DMS153 (cell line): ENCODE measurements around the gene MEX3B.

Experiments used
- DNase-seq: peaks from one replicate; lab custom pipeline; 2025; lab: John Stamatoyannopoulos, UW

The MEX3B gene

DNA sequence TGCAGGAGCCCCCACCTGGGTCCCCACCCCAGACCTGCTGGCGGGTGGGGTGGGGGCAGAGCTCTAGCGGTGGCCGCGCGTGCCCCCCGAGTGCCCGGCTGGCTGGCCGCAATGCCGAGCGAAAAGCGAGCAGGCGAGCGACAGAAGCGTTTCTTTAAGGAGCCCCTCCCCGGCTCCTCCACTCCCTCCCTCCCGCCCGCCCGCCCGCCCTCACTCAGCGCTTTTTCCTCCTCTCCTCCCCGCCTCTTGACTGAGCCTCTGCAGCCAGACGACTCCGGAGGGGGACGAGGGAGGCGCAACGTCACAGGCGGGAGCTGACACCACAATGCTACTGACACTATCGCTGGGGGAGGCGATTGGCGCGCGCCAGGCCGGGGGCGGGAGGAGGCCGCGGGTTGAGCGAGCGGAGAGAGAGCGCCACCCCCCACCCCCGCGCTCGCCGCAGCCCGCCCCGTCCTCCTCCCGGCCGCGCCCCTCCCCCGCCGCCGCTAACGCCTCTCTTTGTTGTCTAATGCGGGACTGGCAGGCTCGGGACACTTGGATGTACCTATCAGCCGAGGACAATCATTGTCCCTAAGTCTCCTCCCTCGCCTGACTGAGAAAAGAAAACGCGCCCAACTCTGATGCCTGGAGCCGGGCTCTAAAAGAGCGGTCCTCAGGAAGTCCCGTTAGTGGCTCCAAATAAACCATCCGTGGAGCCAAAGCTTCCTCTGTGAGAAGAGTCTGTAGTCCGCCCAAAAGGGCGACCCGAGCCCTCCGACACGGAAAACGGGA, at the start of gene MEX3B:
Gene MEX3B, minus strand, starts transcription at position 127 of the 774 bp plus-strand sequence. CDS start 313 bp downstream, outside the sequence.
- peak; percentile 85 for DNase-seq

DNA sequence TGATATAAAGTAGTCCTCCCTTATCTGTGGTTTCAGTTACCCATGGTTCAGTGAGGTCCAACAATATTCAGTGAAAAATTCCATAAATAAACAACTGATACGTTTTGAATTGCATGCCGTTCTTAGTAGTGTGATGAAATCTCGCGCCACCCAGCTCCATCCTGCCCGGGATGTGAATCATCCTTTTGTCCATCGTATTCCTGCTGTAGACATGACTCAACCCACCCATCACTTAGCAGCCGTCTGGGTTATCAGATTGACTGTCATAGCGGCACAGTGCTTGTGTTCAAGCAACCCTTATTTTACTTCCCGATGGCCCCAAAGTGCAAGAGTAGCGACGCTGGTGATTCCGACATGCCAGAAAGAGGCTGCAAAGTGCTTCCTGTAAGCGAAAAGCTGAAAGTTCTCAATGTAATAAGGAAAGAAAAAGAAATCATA, 48.0 kb upstream of the MEX3B start:
- no peak for DNase-seq

DNA sequence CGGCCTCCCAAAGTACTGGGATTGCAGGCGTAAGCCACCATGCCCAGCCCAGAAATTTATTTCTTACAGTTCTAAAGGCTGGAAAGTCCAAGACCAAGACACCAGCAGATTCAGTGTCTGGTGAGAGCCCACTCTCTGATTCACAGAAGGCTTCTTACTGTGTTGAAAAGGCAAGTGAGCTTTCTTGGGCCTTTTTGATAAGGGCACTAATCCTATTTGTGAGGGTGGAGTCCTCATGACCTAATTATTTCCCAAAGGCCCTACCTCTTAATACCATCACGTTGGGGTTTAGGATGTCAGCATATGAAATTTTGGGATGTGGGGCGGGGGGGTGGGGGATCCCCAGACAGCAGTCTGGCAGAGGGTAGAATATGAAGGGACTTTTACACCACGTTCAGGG, 47.5 kb upstream of the MEX3B start:
- no peak for DNase-seq

DNA sequence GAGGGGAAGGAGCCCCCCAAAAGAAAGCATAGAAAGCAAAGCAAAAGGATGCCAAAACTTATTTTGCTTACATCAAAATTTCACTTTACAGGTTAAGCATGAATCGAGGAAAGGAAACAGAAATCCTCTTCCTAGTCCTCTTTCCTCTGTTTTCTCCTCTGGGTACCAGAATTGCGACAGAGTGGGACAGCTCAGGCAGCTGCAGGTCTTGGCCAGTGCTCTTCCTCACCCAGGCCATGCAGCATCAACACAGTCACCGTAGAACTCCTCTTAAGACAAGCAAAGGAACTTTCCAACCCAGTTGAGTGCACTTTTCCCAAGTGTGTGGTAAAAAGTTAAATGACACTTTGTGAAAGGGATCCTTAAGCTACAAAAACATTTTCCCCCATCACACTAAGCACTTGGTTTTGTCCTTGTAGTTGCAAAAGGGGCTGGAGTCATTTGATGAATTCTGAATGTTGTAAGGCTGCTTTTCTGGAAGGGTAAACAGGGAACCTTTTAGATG, 45.9 kb upstream of the MEX3B start:
- no peak for DNase-seq

DNA sequence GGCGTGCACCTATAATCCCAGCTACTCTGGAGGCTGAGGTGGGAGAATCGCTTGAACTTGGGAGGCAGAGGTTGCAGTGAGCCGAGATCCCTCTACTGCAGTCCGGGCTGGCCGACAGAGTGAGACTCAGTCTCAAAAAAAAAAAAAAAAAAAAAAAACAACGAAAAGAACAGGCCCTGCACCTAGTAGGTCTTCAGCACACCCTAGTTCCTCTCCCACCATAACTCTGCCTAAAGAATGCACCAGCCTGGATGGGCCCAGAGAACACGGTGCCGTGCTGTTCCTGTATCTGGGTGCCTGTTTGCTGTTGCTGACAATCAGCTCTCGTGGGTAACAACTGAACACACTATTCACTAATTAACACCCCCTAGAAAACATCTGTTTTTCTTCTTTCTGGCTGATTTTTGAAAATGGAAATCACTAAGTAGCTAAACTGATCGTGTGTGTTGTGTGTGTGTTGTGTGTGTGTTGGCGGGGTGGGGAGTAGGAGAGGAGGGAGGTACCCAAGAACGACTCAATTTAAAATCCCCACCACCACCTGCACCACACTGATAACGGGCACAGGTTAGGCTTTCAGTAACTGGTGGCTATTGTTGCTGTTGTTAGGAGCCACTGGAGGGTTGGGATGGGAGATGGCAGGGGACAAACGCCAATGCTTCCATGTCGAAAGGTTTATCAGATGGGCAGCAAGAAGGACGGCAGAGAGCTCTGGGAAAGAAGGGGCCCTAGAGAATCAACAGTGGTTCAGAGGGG, 40.6 kb upstream of the MEX3B start:
- no peak for DNase-seq

DNA sequence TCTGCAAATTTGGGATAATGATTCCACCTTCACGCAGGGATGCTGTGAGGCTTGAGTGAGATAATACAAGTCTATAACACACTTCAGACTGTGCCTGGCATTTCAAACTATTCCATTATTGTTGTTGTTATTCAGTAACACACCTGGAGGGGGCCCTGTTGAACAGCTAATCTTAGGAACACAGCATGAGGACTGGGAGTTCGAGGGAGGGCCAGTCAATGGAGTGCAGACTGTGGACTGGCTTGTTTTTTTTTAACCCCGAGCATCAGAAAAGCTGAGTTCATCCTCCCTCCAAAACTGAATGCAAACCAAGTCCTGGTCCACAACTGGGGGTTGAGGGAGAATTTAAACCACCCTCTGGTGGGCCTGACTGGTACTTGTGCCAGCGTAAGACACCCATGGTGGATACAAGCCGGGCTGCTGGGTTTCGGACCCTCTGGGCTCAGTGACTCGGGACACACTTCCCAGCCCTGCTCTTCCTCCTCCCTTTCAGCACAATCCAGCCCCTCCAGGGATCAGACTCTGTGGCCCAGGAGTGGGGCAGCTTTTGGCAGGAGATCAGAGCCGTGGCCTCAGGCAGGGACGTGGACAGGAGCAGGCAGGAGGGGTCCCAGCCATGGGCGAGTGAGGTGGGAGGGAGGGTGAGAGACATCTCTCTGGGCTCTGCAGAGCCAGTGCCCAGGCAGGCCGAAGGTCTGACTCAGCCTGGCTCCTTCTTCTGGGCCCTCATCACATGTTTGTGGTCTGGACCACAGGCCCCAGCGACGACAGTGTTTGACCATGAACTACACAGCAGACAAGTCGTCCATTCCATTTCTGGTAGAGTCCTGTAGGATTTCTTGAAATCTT, 36.3 kb upstream of the MEX3B start:
- DNase-seq = no peak

DNA sequence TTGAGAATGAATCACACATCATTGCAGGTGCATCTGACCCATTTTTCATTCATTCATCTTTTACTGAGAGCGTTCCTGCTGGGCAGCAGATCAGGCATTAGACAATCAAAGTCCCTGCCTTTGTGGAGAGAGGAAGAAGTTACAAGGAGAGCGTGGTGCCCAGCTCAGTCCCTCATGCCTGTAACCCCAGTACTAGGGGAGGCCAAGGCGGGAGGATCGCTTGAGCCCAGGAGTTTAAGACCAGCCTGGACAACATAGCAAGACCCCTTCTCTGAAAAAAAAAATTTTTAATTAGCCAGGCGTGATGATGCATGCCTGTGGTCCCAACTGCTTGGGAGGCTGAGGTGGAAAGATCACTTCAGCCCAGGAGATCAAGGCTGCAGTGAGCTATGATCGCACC, 35.0 kb upstream of the MEX3B start:
- DNase-seq = no peak

DNA sequence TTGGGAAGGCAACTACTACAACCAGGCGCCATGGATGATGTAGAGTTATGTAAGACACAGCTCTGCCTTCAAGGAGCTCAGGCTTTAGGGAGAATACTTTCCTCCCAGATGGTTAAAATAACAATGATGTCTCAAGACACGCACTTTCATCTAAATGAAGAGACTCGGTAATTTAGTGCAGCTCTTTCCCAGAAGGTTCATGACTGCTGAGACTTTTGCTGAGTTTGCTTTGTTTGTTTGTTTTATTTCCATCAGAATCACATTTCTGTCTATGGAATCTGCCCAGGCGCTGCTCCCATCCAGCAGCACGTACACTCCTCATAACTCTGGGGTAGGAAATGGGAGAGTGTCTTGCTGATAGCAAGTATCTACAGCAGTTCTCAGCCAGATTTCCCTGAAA, 33.9 kb upstream of the MEX3B start:
- DNase-seq = no peak

DNA sequence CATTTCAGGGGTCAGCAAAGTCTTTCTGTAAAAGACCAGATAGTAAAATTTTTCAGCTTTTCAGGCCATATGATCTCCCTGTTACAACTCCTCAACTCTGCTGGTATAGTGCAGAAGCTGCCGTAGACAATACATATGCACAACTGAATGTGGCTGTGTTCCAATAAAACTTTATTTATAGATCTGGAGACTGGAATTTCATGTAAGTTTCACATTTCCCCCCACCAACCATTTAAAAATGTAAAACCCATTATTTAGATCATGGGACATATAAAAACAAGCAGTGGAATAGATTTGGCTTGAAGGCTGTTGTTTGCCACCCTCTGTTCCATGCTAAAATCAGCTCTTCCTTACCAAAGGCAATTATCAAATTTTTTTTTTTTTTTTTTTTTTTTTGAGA, 28.8 kb upstream of the MEX3B start:
- no peak for DNase-seq

DNA sequence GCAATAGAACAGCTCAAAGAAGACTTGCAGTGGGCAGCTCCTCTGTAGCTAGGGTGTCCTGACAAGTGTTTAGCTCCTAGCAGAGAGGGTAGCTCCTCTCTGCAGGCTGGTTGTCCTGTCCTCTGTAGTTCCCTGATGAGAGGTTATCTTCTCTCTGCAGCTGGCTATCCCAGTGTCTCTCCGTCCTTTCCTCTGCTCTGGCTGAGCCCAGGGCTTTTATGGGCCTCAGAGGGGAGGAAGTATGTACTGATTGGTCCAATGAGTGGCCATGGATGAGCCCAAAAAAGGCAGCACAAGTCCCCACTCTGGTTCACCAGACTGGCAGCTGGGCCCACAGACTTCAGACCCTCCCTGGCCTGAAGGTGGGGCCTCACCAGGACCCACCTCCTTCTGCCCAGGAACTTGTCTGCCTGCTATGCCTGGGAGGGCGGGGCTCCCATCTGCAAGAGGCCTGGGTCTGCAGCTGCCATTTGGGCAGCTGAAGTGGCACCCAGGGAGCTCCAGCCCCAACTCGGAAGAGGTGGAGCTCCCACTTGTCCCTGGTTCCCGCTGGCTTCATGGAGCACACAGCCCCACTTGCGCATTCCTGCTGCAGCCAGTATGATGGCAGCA, 27.2 kb upstream of the MEX3B start:
- DNase-seq = no peak

DNA sequence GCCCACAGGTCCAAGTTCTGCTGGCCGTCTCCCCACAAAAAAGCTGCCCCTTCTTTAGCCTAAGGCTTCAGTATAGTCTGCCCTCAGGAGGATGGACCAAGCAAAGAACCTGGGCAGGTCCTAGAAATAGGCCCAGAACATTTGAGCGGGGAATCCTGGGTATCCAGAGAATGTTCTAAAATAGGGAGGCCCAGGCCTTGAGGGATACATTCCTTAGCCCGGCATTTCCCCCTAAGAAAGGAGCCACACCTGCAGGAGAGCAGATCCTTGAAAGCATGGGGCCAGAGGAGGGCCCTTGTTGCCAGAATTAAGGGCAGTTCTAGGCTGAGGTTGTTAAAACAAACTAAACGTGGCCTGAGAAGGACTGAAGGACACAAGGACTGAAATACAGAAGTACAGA, 20.6 kb upstream of the MEX3B start:
- no peak for DNase-seq

DNA sequence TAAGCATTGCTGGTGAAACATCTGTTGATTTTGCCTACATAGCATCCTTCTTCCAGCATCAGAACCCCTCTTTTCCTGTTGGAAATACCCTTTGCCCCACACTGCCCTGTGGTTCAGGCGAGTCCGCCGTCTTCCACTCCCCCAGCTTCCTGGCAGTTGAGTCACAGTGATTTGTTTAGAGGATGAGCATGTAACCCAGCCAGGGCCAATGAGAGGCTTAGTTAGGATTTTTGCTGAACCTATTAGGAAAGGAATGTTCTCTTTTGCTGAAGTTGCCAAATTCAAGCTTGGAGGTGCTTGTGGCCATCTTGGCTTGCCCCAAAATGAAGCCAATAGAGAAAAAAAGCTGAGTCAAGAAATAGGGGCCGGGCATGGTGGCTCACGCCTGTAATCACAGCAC, 19.0 kb upstream of the MEX3B start:
- no peak for DNase-seq

DNA sequence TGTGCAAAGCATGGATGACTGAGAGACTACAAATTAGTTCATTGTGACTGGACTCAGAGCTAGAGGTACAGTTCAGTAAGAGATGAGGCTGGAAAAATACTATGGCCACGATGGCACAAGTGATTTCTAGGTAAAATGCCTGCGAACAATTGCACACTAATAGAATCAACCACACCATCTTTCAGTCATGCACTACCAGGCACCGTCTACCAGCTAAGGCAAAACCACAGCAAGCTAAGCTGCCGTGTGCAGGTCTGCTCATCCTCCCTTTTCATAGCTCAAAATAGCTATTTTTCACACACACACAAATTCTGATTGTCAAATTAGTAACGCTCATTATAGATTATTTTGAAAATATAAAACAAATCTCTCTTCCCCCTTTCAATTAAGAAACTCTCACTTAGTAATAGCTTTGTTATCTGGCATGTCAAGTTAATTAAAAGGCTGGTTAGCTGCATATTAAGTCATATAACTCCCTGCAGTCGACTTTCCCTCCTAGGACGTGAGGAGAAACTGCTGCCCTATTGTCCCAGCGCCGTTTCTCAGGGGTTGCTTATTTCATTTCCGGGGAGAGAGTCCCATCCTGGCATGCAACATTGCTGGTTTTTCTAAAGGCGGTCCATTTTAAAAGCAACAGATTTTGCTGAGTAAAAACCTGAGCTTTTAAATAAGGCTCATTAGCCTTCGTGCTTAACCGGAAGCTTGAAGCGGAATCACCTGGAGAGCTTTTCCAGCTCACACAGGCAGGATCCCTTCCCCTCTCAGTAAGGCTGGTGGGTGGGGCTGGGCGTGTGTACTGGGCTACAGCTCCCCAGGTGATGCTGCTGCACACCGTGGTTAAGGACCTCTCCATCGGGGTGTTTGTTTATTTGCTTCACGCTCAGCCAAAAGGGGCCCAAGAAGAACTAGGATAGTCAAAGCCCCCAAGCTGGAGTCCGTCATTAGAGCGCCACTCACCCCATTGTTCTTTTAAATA, 16.9 kb upstream of the MEX3B start:
- peak; percentile 2 for DNase-seq

DNA sequence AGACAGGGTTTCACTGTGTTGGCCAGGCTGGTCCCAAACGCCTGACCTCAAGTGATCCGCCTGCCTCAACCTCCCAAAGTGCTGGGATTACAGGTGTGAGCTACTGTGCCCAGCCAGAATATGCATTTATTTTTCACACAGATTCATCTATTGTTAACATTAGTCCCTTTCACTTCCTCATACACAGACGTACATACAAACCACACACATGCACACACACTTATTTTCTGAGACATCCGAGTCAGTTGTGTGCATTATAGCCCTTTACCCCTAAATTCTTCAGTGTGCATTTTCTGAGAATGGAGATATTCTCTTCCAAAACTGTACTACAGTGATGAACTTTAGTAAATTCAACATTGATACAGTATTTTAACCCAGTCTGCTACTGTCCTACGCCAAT, 15.0 kb upstream of the MEX3B start:
- no peak for DNase-seq

DNA sequence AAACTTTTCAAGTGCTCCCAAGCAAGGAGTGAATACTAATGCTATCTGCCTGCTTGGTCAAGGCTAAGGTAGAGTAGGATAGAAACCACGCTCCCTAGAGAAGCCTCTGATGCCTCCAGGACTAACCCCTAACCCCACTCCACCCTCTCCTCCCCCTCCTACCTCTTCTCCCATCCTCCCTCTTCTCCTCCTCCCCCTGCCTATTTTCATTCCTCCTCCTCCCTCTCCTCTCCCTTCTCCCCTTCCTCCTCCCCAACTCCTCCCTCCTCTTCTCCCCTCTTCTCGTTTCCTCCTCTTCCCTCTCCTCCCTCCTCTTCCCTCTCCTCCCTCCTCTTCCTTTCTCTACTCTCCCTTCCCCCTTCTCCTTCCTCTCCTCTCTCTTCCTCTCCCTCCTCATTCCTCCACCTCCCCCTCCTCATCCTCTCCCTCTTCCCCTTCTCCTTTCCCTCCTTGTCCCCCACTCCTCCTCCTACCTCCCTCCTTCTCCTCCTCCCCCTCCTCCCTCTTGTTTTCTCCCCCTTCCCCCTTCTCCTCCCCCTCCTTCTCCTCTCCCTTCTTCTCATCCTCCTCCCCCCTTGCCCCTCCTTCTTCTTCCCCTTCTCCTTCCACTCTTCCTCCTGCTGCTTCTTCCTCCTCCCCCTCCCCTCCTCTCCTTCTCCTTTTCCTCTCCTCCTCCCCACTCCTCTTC, 12.8 kb upstream of the MEX3B start:
- no peak for DNase-seq

DNA sequence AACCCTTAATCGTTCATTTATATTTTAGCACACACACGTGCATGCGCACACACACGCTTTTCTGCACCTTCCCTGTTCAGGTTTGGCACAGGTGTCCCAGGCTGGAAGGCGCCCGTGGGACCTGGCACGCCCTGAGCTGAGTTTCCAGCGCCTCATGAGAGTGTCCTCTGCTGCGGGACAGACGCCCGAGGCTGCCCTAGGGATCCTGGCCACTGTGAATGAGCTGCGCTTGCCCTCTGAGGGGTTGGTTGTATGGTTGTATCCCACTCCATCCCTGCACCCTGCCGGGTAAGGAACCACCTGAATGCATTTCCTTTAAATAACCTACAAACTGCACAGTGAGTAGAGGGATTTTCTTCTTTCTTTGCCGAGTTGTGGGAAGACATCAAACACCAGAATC, 12.2 kb upstream of the MEX3B start:
- no peak for DNase-seq

DNA sequence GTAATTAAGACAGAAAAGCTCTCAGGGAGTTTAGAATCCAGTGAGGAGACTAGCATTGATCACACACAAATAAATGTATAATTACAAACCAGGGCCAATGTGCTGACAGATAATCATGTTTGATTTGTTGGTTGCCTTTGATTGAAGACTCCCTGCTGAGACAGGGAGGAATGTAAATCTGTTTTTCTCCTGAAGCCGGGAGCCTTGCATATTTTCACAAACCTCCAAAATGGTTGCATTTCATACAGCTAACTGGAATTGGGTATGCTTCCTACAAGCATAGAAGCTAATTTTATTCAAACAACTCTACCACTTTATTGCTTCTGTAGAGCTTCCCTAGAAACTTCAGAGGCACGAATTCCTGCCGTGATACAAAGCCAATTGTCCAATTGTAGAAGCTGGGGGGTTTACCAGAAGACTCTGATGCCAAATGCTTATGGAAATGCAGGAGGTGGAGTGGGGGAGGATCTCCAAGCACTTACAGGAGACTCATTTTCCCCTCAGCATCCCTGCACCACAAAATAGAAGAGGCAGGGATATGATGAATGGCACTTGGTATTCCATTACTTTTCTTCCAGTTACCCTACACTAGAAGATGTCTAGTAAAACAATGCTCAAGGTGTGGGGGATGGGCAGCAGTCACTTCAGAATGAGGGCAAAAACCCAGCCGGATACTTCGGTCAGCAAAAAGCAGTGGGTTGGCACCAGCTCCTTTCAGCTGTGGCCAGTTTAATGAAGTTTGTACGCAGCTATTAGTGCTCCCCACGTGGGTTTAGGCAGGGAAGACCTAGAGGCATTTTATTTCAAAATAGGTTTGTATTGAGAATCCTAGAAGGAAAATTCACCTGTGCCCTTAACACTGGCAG, 11.4 kb upstream of the MEX3B start:
- no peak for DNase-seq

DNA sequence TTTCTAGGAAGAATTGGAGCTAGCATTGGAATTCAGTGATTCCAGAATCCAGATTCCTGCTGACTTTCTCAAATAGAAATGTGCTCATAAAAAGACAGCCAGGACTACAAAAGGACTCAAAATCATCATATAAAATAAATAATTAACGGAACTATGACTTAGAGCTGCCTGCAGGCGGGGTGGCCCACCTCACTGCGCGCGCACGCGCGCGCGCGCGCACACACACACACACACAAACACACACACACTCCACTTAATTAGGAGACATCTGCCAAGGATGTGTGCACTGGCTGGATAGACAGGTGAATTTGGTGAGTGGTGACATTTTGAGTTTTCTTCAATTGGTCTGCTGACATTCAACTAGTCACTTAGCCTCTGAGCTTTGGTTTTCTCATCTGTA, 6.9 kb upstream of the MEX3B start:
- DNase-seq = no peak

DNA sequence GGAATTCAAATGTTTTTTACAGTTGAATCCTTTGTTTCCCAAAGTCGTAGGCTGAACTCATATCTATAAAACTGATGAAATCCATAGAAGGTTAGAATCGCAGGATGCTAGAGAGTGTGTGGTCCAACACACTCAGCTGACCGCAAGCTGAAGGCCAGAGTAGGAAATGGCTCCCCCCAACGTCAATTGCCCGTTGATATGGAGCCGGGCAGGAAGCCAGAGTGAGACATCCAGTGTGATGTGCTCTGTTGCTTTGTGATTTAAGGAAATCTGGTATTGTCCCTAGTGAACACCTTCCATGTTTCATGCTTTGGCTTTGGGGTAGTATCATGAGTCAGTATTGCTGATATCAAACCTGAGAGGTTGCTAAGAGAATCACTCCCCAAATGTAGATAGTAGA, 5.8 kb upstream of the MEX3B start:
- no peak for DNase-seq
